Kidney (tissue), 14 donors: ENCODE data around the gene ADARB2. TPM values are rescaled to one million over a fixed set of nuclear protein-coding genes. Genes with fewer than 3 reads are reported as not detected.

Experiments used
- DNase-seq, 5 donors: peaks; one replicate each; pipeline ENCODE4 v3.0.0-alpha.2; 2013 to 2020
- FAIRE-seq: peaks from 2 replicates; lab custom pipeline; 2012; peaks lifted over from hg19 to GRCh38; lab: Jason Lieb, UNC
- H3K27ac ChIP-seq, 2 donors: one replicate each; pipeline ENCODE4 v1.7.0; 2013; ENCODE audit warnings: low read depth in 2 of 2, low read length in 2 of 2, inconsistent platforms in 1 of 2
- H3K27me3 ChIP-seq: one replicate; pipeline ENCODE4 v1.7.1; 2013; ENCODE audit warnings: low read length, inconsistent platforms; ENCODE audit not compliant: control insufficient read depth, insufficient read depth
- H3K36me3 ChIP-seq, 3 donors: one replicate each; pipeline versions ENCODE4 v1.7.0 to v1.7.1; 2013; ENCODE audit warnings: low read length in 3 of 3, control low read depth in 1 of 3, inconsistent platforms in 1 of 3; ENCODE audit not compliant: insufficient read depth in 3 of 3, control insufficient read depth in 2 of 3
- H3K4me1 ChIP-seq, 3 donors: one replicate each; pipeline versions ENCODE4 v1.7.0 to v1.7.1; 2013; ENCODE audit warnings: low read length in 3 of 3, inconsistent platforms in 1 of 3, low read depth in 1 of 3; ENCODE audit not compliant: control insufficient read depth in 2 of 3, insufficient read depth in 2 of 3
- H3K4me3 ChIP-seq, 3 donors: one replicate each; pipeline versions ENCODE4 v1.7.0 to v1.8.1; 2013; ENCODE audit warnings: low read length in 3 of 3, control low read depth in 1 of 3, inconsistent platforms in 1 of 3
- H3K9ac ChIP-seq, 3 donors: one replicate each; pipeline versions ENCODE4 v1.7.0 to v1.7.1; 2013; ENCODE audit warnings: low read length in 3 of 3, control low read depth in 1 of 3, inconsistent platforms in 1 of 3
- H3K9me3 ChIP-seq, 3 donors: one replicate each; pipeline versions ENCODE4 v1.7.0 to v1.7.1; 2013; ENCODE audit warnings: low read length in 3 of 3, control low read depth in 1 of 3, inconsistent platforms in 1 of 3; ENCODE audit not compliant: control insufficient read depth in 2 of 3, insufficient read depth in 1 of 3
- CTCF ChIP-seq: IDR thresholded peaks from 3 replicates; pipeline ENCODE4 v1.5.1; 2012; ENCODE audit warnings: mild to moderate bottlenecking, moderate library complexity, borderline replicate concordance; ENCODE audit not compliant: insufficient read depth; ENCODE audit errors: extremely low read depth
- intact Hi-C: fragments of 100-400 bp; cut with DNase I; formaldehyde crosslinking; loops from one replicate; pipeline ENCODE4 v1.11.1; 2022
- polyA plus RNA-seq: library from polyadenylated mRNA; stranded (reverse); fragments of 350-450 nt; fragmentation: Illumina TruSeq; extraction: RNeasy Lipid Tissue Mini Kit (QIAGEN cat#74804); gene quantifications from one replicate; pipeline ENCODE4 v1.2.3, GENCODE V29; 2014; ENCODE audit warnings: low read depth, low replicate concordance; ENCODE audit not compliant: insufficient read depth
- total RNA-seq: library from RNA; stranded (reverse); fragmentation: NEBNext Ultra II Directional; extraction: Animal tissue kit (Norgen Biotek cat#: 25700); gene quantifications from one replicate; pipeline ENCODE4 v1.2.1, GENCODE V29; 2021
- donor health status: control.
- donor health status: control.
- donor health status: control.
- donor health status: control.
- donor health status: control.
- donor health status: DM: yes; HTN: yes; CAD: no.
- donor health status: Normal renal cell carcinoma (clear cell type).

Gene ADARB2
- total and polyA plus RNA-seq, 2 donors from 2014 or later, result 1.0 to 1.3 TPM

DNA sequence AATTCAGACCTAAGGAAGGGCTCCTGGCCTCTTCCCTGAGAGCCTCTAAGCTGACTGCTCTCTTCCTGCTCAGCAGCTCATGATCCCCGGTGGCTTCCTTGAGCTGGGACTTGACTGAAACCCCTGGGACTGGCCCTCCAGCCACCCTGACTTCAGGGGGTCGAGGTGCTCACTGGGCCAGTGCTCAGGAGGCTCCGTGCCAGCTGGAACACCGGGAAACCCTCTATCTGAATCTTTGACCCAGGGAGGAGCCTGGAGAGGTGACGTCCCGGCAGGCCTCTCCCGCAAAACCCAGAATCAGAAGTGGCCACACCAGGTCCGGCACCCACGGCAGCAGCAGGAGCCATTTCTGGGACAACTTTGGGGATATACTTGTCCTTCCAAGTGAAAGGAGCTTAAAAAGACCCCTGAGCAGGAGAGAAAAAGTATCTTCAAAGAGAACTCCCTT lies 570.5 kb downstream of the ADARB2 start:
- Histone ChIP-seq H3K9me3 (no peaks in the 10 kb centered on the region), H3K4me3 (no peak overlapping the region), H3K9ac (no peak overlapping the region), H3K36me3 (no peaks in the 10 kb centered on the region), H3K27me3 (no peaks in the 10 kb centered on the region), H3K4me1 (no peaks in the 10 kb centered on the region), H3K27ac (no peak overlapping the region)
- no peak for FAIRE-seq
- intact Hi-C loops, result no loop called here
- no peak for TF ChIP-seq CTCF
- DNase-seq, result peak in 1 of 5 donors; percentile 21

DNA sequence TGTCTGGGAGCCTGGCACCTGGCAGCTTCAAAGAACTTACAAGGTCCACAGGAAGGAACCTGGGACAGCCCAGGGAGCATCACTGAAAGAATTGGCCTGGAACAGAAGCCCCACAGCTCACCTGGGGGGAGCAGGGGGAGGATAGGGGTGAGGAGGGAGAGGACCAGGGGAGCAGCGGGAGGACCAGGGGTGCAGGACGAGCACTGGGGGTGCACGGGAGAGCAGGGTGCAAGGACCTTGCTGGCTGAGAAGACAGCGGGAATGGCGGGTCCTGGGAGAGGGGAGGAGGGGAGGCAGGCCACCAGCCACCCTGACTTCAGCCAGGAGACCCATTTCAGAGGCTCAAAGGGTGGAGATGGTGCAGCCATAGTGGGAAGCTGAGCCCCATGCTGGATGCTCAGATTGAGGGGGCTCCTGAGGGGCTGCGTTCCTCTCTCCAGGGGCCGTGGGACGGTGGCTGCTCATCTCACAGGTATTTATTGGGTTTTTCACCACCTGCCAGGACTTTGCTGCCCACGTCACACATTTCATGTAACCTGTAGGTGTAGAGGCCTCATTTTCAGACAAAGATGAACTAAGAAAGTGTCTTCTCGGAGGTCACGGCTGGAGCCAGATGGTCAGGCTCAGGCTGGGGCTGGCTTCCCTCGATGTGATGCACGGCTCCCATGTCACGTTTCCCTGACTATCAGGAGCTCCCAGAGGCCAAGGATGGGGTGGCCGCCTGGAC lies 571.1 kb downstream of the ADARB2 start:
- Histone ChIP-seq H3K4me1 (no peaks in the 10 kb centered on the region), H3K4me3 (no peak overlapping the region), H3K27me3 (no peaks in the 10 kb centered on the region), H3K27ac (no peak overlapping the region), H3K9me3 (no peaks in the 10 kb centered on the region), H3K36me3 (no peaks in the 10 kb centered on the region), H3K9ac (no peak overlapping the region)
- intact Hi-C loops, result no loop called here
- no peak for TF ChIP-seq CTCF
- peak in 1 of 5 donors; percentile 24 for DNase-seq
- no peak for FAIRE-seq

DNA sequence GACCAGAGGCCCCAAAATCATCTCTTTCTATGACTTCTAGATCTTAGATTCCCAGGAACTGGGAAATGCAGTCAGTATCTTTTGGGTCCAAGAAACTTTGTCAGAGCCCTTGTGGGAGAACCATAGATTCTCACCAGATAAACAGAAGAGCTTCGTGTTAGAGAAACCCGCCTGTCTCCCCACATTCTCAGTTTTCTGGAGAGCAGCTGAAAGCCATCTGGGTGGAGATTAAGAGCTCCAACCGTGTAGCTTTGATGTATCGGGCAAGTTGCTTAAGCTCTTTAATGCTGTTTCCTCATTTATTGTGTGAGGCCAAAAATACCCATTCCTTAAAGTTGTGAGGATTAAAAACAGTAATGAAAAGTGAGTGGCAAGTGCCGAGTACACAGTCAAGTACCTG lies 573.5 kb downstream of the ADARB2 start:
- Histone ChIP-seq H3K36me3 (no peaks in the 10 kb centered on the region), H3K4me1 (no peaks in the 10 kb centered on the region), H3K27me3 (no peaks in the 10 kb centered on the region), H3K4me3 (no peak overlapping the region), H3K9ac (no peak overlapping the region), H3K9me3 (no peaks in the 10 kb centered on the region), H3K27ac (no peak overlapping the region)
- no peak for FAIRE-seq
- no peak for TF ChIP-seq CTCF
- intact Hi-C loops, result no loop called here
- peak in 1 of 5 donors; percentile 2 for DNase-seq
